Mesodermal cell (in vitro differentiated cells): ENCODE results near the gene FEV.

ENCODE experiments used
- H3K27ac ChIP-seq: 2 replicates; pipeline ENCODE4 v1.7.0; 2013; ENCODE audit warnings: mild to moderate bottlenecking, low read depth, low read length, moderate library complexity; ENCODE audit not compliant: severe bottlenecking
- H3K36me3 ChIP-seq: 2 replicates; pipeline ENCODE4 v1.7.1; 2013; ENCODE audit warnings: mild to moderate bottlenecking, low read length, moderate library complexity; ENCODE audit not compliant: control insufficient read depth, insufficient read depth
- H3K4me1 ChIP-seq: one replicate; pipeline ENCODE4 v1.7.1; 2013; ENCODE audit warnings: mild to moderate bottlenecking, low read length; ENCODE audit not compliant: insufficient read depth, control insufficient read depth, poor library complexity, severe bottlenecking
- H3K4me3 ChIP-seq: 2 replicates; pipeline ENCODE4 v1.7.0; 2013; ENCODE audit warnings: low read length, control low read depth, mild to moderate bottlenecking; ENCODE audit not compliant: insufficient read depth, poor library complexity, severe bottlenecking; ENCODE audit errors: extremely low read depth
- H3K9me3 ChIP-seq: 2 replicates; pipeline ENCODE4 v1.7.1; 2013; ENCODE audit warnings: mild to moderate bottlenecking, low read length, moderate library complexity; ENCODE audit not compliant: control insufficient read depth
- WGBS, 2 experiments: methylation state at CpG; one replicate each; pipeline ENCODE4 v1.1.5; 2013; ENCODE audit warnings: missing lambda C conversion rate in 2 of 2; ENCODE audit not compliant: insufficient coverage in 2 of 2; 5-methylcytosine and 5-hydroxymethylcytosine counted together

The FEV gene

GRCh38 chr2:219025637-219026585 is 40.9 kb upstream of the FEV start:
- H3K27ac ChIP-seq, result no peak overlapping the region
- WGBS, 2 experiments, result 85 to 88% methylated on average over 13 to 14 of the region's 18 CpGs
- H3K36me3 ChIP-seq, result no peaks in the 10 kb centered on the region
- H3K4me3 ChIP-seq, result no peak overlapping the region
- no peaks in the 10 kb centered on the region for H3K4me1 ChIP-seq
- no peaks in the 10 kb centered on the region for H3K9me3 ChIP-seq

GRCh38 chr2:219024059-219024458 is 39.1 kb upstream of the FEV start:
- WGBS, 2 experiments, result 53 to 89% methylated on average over 3 to 7 of the region's 11 CpGs

DNA sequence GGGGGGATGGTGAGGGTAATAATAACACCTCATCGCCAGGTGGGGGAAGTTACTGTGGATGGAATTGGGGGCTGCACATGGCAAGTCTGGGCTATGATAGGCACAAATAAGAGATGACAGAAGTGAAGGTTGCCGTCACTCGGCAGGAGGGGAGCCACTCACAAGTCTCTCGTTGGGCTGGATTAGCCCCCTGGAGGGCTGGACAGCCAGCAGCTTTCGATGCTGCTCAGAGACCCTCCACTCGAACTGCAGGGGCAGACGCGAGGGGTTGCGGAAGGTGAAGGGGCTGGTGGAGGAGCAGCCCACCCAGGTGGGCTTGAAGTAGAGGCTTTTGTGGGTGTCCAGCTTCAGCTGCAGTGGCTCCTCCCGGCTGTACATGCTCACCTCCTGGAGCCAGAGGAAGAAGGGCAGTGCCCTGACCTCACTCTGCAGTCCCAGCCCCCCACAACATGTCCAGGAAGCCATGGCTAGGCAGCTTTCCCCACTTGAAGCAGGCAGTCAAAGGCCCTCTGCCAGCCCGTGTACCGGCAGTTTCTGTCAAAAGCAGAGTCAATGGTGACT is 38.1 kb upstream of the FEV start:
- H3K36me3 ChIP-seq, result no peaks in the 10 kb centered on the region
- no peaks in the 10 kb centered on the region for H3K9me3 ChIP-seq
- WGBS, 2 experiments, result 90 to 91% methylated on average over 10 to 12 of the region's 12 CpGs
- no peak overlapping the region for H3K4me3 ChIP-seq
- H3K4me1 ChIP-seq, result no peaks in the 10 kb centered on the region
- H3K27ac ChIP-seq, result no peak overlapping the region

More at GRCh38 chr2:219024059-219024458, 39.1 kb upstream of the FEV start:
- H3K9me3 ChIP-seq, result no peaks in the 10 kb centered on the region
- no peak overlapping the region for H3K4me3 ChIP-seq
- H3K36me3 ChIP-seq, result no peaks in the 10 kb centered on the region
- H3K27ac ChIP-seq, result no peak overlapping the region
- no peaks in the 10 kb centered on the region for H3K4me1 ChIP-seq

DNA sequence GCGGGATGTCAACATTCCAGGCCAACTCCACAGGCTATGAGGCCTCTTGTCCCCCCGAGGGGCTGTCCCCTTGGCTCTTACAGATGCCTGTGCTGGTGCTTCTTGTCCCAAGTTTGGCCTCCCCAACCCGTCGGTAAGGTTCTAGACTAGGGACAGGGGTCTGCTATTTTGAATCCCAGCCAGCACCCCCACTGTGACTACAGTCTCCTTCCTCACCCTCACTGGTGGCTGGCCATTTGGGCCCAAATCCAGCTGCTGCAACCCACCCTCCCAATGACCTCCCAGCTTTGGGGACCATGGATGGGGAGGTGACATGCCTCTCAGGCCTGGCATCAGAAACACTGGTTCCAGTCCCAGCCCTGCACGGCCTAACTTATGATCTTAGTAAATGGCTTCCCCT is 37.6 kb upstream of the FEV start:
- 78 to 88% methylated on average over 2 to 4 of the region's 5 CpGs for WGBS, 2 experiments
- H3K4me3 ChIP-seq, result no peak overlapping the region
- no peaks in the 10 kb centered on the region for H3K9me3 ChIP-seq
- no peaks in the 10 kb centered on the region for H3K36me3 ChIP-seq
- H3K27ac ChIP-seq, result no peak overlapping the region
- no peaks in the 10 kb centered on the region for H3K4me1 ChIP-seq

DNA sequence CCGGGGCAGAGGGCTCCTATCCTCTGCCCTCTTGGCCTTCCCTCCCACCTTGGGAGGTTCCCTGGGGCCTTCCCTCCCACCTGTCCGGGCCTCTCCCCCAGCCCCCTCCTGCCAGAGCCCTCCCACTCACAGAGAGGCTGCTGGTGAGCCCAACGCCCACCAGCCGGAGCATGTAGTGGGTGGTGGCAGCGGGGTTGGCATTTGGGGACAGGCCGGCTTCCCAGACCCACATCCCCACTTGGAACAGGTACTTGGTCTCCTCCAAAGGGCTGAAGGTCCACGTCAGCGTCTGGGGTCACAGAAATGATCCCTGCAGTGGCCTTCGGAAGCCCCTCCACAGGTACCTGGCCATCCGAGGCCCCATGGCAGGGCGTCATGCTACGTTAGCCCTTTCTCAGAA is 37.1 kb upstream of the FEV start:
- 88 to 94% methylated on average over 7 to 11 of the region's 12 CpGs for WGBS, 2 experiments
- no peaks in the 10 kb centered on the region for H3K9me3 ChIP-seq
- H3K4me3 ChIP-seq, result no peak overlapping the region

GRCh38 chr2:219021591-219021990 is 36.6 kb upstream of the FEV start:
- no peaks in the 10 kb centered on the region for H3K9me3 ChIP-seq
- 80 to 90% methylated on average over 8 to 9 of the region's 9 CpGs for WGBS, 2 experiments
- H3K27ac ChIP-seq, result no peak overlapping the region
- H3K36me3 ChIP-seq, result no peaks in the 10 kb centered on the region
- no peak overlapping the region for H3K4me3 ChIP-seq
- no peaks in the 10 kb centered on the region for H3K4me1 ChIP-seq

More for the DNA sequence above, 37.1 kb upstream of the FEV start:
- H3K36me3 ChIP-seq, result no peaks in the 10 kb centered on the region
- H3K27ac ChIP-seq, result no peak overlapping the region
- H3K4me1 ChIP-seq, result no peaks in the 10 kb centered on the region

GRCh38 chr2:219020604-219021365 is 35.8 kb upstream of the FEV start:
- H3K4me3 ChIP-seq, result no peak overlapping the region
- H3K27ac ChIP-seq, result no peak overlapping the region
- 85 to 88% methylated on average over 6 to 7 of the region's 11 CpGs for WGBS, 2 experiments
- H3K9me3 ChIP-seq, result no peaks in the 10 kb centered on the region
- H3K36me3 ChIP-seq, result no peaks in the 10 kb centered on the region
- no peaks in the 10 kb centered on the region for H3K4me1 ChIP-seq

- H3K9me3 ChIP-seq, result no peaks in the 10 kb centered on the region
- H3K36me3 ChIP-seq, result no peaks in the 10 kb centered on the region
- WGBS, 2 experiments, result 75 to 81% methylated on average over 5 to 6 of the region's 6 CpGs
- no peak overlapping the region for H3K4me3 ChIP-seq
- H3K27ac ChIP-seq, result no peak overlapping the region
- H3K4me1 ChIP-seq, result no peaks in the 10 kb centered on the region
Measured at GRCh38 chr2:219019436-219019835, 34.5 kb upstream of the FEV start.

DNA sequence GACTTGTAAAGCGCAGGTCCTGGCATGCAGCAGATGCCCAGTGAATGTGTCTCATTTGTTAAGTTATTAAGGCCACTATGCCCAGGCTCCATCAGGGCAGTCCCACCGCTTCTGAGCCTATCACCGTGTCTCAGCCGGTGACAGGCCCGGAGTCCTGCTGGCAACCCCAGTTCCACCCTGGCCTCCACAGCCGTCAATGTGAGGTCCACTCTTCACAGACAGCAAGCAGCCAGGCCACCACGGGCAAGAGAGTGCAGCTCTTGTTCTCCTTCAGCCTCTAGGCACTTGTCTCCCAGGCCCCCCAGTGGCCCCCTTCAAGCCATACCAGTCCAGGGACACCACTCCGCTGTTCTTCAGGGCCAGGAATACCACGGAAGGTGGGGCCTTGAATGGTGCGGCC is 33.7 kb upstream of the FEV start:
- H3K4me1 ChIP-seq, result no peaks in the 10 kb centered on the region
- no peak overlapping the region for H3K27ac ChIP-seq
- no peaks in the 10 kb centered on the region for H3K36me3 ChIP-seq
- H3K4me3 ChIP-seq, result no peak overlapping the region
- H3K9me3 ChIP-seq, result no peaks in the 10 kb centered on the region
- 87 to 92% methylated on average over 10 of the region's 10 CpGs for WGBS, 2 experiments

- Histone ChIP-seq H3K4me3 (no peak overlapping the region), H3K36me3 (no peaks in the 10 kb centered on the region), H3K27ac (no peak overlapping the region), H3K4me1 (no peaks in the 10 kb centered on the region), H3K9me3 (no peaks in the 10 kb centered on the region)
- WGBS, 2 experiments, result 78 to 95% methylated on average over 5 to 7 of the region's 7 CpGs
Measured at GRCh38 chr2:219018286-219018685, 33.3 kb upstream of the FEV start.
